ENCODE results near the gene TBC1D1.

GRCh38 chr4:38132843-38133662 is 242.2 kb downstream of the TBC1D1 start:
- TF ChIP-seq CTCF (IDR thresholded peaks at IDR 0.05) (no peak), POLR2A (IDR thresholded peaks at IDR 0.05) (no peak)
